Umbilical cord (tissue), 2 donors: Measurements from ENCODE around the gene MEGF6. TPM values are rescaled to one million over a fixed set of nuclear protein-coding genes. Genes with fewer than 3 reads are reported as not detected.

Experiments
- DNase-seq: peaks from one replicate; pipeline ENCODE4 v3.0.0-alpha.2; 2015; ENCODE audit warnings: low spot score
- total RNA-seq: library from RNA; depleted of rRNA; stranded (reverse); fragments of >200 nt; gene quantifications from one replicate; pipeline ENCODE4 v1.2.3, GENCODE V29; 2014; ENCODE audit warnings: low replicate concordance; ENCODE audit not compliant: insufficient read depth

Gene MEGF6
- total RNA-seq, 1 donor from 2014 or later, result 45.3 TPM

DNA sequence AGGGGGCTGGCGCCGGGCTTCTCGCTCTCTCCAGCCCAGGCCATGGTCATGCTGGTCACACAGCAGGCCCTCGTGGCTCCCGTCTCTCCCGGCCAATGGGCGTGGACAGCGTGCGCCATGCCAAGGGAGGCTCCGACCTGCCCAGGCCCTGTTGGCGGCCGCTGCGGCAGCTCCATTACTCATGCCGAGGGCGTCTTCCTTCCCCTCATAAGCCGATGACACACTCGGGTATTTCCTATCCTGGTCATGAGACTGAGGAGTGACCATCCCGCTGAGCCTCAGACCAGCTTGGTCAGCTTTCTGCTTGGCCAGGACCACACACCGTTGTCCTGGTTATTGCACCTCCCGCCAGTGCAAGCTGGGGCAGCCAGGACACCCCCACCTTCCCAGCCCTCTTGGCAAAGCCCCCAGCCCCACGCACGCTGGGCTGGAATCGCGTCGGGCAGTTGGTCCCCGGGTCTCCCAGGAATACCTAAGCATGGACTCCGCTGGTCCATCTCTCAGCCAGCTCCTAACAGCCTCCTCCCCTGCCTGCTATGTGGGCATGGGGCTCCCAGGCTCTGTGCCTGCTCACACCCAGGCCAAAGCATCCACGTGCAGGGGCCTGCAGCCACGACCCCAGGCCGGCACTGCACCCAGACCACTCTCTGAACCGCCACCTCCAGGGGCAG, 107.0 kb downstream of the MEGF6 start:
- DNase-seq, result no peak

DNA sequence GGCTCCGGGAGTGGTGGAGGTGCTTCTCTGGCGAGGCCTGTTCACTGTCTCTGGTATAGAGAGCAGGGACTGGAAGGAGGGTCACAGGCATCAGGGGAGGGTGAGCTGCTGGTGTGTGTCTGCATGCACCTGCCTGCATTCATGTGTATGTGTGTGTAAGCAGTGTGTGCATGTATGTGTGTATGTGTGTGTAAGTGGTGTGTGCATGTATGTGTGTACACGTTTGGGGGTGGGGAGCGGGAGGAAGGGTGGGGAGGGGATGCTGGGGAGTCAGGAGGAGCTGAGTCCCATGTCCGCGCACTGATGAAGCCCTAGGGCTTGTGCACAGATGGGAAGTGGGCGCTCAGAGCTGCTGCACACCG, 107.8 kb downstream of the MEGF6 start:
- no peak for DNase-seq

DNA sequence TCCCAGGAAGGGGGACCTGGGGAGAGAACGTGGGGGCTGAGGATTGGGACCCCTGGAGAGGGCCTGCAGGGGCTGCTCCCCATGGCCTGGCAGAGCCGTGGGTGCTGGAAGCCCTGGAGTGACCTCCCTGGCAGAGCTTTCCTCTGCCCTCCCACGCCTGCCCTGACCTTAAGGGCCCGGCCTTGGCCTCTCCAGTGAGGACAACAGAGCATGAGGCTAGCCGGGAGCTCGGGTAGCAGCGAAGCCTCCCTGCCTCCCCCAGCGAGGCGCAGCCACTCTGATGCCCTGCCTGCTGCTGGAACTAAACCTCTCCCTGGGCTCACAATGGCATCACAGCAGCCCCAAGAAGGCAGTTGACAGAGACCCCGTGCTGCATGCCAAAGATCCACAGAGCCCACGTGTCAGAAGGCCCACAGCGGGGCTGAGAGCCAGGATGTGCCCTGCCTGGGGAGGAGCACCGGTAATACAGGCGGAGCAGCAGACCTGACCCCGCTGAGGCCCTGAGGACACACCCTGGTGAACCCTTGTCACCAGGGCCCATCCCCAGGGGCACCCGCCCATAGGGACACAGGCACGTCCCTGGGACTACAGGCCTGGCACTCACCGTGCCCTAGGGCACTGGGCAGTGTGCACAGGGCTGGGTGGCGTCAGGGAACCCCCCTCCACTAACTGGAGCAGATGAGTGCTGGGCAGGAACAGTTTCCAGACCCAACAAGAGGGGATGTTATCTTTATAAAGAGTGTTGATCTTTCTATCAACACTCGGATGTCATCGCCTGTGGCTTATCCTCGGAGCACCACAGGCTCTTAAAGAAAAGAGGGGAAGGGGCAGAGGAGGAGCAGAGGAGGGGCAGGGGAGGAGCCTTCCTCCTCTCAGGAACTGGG, 108.4 kb downstream of the MEGF6 start:
- DNase-seq, result no peak

DNA sequence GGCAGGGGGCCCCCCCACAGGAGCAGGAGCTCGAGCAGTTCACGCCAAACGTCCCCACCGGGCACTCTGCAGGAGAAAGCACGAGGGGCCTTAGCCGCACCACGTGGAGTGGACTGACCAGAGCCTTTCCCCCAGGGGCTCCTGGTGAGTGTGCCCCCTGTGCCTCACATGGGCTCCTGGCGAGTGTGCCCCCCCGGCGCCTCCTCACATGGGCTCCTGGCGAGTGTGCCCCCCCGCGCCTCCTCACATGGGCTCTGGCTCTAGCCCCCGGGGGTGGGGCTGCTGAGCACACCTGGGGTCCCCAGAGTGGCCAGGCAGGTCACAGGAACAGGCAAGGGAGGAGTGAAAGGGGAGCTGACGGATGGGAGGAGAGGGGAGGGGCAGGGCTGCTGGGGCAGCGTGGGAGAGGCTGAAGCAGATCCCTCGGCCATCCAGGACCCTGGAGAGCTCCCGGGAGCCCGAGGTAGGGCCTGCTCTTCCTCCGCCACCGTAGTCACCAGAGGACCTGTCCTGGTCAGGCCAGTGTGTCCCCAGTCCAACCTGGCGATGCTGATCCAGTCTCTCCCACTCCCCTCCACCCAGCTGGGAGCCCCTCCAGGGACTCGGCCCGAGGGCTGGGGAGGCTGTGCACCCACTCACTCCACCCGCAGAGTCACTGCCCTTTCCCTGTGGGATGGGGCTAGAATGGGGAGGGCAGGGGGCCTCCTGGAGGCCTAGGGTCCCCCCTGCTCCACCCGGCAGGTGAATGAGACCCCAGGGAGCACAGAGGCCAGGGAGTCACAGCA, 109.3 kb downstream of the MEGF6 start:
- DNase-seq, result peak; percentile 65

DNA sequence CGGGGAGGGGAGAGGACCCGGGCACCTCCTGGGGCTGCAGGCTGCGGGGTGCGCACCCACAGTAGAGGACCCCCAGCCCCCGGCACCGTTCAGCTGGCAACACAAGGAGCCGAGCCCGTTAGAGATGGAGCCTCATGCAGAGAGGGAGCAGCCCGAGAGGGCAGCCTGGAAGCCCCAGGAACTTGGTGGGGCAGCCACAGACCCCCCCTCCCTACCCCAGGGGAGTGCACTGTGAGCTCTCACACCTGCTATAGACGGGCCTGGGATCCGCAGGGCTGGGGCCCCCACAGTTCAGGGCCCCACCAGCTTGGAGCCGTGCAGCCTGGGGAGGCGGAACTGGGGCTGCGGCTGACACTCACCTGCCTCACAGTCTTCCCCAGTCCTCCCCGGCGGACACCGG, 109.9 kb downstream of the MEGF6 start:
- no peak for DNase-seq

DNA sequence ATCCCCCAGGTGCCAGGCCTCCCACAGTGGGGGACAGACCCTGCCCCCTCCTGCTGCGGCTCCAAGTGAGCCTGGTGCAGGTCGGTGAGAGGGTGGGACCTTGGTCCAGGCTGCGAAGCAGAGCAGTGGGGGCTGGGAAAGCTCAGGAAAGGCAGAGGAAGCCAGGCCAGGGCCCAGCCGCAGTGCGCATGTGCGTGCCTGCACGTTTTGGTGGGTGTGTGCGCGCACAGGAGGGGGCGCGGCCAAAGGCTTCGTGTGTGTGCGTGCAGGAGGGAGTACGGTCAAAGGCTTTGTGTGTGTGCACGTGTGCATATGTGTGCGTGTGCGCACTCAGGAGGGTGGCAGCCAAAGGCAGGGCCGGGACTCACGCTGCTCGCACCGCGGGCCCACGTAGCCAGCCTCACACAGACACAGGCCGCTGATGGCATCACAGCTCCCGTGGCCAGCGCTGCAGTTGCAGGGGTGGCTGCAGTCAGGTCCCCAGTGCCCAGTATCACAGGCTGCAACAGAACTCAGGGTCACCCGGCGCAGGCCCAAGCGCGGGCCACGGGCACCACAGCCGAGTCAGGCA, 111.0 kb downstream of the MEGF6 start:
- DNase-seq, result no peak

DNA sequence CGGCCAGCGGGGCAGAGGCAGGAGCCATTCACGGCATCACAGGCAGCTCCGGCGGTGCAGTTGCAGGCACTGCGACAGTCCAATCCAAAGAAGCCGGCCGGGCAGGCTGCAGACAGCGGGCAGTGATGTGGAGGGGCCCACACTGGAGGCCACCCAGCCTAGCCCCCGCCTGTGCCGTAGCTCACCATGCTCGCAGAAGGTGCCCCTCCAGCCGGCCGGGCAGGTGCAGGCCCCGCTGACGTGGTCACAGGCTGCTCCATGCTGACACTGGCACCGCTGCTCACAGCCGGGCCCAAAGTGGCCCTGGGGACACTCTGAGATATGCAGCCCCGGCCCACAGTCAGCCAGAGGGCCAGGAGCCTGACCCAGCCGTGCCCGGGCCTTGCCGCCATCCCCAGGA, 111.7 kb downstream of the MEGF6 start:
- DNase-seq, result no peak

DNA sequence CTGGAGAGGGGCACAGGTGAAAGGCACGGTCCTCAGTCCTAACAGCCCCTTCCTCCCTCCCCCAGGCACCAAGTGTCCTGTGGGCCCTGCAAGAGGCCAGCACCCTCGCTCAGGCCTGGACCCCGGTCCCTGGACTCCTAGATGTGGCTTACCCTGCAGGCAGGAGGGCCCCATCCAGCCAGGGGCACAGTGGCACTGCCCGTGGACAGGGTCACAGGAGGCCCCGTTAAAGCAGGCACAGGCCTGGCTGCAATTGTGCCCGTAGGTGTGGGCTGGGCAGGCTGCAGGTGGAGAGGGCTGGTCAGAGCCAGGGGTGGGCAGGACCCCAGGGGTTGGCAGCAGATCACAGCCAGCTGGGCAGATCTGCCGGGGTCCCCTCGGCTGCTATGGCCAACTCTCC, 112.3 kb downstream of the MEGF6 start:
- DNase-seq, result no peak

DNA sequence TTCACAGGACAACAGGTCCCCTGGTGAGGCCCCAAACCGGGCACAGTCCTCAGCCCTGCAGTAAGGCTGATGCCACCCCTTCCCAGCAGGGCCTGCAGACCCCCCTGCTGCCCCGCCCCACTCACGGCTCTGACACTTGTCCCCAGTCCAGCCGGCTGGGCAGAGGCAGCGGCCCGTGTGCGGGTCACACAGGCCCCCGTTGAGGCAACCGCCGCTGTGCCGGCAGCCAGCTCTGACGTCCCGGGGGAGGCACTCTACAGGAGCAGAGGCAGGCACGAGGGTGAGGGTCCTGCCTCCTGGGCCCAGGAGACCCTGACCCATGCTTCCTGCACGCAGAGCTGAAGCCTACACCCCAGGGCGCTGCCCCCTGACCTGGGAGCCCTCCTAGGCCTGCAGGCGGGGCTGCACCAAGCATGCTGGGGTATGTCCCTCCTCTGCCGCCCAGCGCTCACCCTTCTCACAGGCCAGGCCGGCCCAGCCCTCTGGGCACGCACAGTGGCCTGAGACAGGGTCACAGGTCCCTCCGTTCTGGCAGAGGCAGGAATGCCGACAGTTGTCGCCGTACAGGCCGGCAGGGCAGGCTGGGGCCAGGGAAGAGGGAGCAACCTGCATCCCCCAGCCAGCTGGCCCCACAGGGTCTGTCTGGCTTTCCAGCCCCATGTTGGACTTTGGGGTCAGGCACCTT, 112.9 kb downstream of the MEGF6 start:
- DNase-seq, result no peak

DNA sequence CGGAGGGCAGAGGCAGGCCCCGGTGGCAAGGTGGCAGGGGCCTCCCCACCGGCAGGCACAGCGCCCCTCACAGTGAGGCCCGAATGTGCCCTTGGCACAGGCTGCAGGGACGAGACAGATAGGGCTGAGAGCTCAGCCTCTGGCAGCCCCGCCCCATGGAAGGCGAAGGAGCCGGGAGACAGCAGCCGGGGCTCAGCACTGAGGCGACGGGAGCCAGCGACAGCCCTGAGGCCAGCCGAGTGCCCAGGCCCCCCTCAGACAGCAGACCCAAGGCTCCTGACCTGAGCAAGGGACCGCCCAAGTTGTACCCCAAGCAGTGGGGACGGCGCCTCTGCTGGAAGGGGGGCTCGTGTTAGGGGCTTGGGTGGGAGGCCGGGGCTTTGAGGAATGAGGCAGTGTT, 113.8 kb downstream of the MEGF6 start:
- no peak for DNase-seq

DNA sequence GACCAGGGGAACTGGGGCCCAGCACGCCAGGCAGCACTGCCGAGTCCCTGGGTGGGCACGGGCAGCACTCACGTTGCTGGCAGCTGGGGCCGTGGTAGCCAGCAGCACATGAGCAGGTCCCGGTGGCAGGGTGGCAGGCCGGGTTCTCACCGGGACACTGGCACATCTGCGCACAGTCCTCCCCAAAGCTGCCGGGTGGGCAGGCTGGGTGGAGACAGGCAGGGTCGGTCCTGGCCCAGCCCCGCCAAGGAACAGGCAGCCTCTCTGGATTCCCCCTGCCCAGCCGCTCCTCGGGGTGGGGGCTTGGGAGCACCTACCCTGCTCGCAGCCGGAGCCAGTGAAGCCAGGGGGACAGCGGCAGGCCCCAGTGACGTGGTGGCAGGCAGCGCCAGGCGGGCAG, 114.4 kb downstream of the MEGF6 start:
- no peak for DNase-seq

DNA sequence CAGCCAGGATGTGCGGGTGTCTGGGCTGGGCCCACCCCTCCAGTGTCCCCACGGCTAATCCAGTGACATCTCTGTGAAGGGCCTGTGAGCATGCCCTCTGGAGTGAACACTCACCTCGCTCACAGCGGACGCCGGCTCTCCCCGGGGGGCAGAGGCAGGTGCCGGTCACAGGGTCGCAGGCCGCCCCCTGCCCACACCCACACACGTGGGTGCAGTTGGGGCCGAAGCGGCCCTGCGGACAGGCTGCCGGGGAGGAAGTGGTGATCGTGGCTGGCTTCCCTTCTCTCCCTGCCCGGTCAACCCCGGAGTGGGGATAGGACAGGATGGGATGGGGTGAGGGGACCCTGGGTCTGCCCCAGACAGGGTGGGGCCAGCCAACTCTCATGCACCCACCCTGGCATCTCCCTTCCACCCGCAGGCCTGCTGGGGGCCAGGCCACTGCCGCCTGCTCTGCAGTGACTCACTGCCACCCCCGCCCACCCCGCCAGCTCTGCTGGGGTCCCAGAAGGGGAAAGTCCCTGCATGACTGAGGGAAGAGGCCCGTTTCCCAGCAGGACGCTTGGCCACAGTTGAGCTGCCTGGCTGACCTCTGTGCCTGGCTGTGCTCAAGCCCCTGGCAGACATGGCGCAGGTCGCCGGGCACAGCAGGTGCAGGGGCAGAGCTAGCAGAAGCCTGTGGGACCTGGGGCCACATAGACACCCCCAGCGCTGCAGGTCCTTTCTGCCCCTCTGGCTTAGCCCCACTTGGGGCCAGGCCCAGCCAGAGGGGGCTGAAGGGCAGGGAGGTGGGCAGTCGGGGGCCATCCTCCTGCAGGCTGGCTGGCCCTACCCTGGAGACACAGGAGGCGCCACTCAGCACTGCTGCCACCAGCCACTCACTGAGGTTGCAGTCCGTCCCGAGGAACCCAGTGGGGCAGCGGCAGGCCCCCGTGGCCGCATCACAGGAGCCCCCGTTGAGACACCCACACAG, 115.2 kb downstream of the MEGF6 start:
- DNase-seq, result no peak

DNA sequence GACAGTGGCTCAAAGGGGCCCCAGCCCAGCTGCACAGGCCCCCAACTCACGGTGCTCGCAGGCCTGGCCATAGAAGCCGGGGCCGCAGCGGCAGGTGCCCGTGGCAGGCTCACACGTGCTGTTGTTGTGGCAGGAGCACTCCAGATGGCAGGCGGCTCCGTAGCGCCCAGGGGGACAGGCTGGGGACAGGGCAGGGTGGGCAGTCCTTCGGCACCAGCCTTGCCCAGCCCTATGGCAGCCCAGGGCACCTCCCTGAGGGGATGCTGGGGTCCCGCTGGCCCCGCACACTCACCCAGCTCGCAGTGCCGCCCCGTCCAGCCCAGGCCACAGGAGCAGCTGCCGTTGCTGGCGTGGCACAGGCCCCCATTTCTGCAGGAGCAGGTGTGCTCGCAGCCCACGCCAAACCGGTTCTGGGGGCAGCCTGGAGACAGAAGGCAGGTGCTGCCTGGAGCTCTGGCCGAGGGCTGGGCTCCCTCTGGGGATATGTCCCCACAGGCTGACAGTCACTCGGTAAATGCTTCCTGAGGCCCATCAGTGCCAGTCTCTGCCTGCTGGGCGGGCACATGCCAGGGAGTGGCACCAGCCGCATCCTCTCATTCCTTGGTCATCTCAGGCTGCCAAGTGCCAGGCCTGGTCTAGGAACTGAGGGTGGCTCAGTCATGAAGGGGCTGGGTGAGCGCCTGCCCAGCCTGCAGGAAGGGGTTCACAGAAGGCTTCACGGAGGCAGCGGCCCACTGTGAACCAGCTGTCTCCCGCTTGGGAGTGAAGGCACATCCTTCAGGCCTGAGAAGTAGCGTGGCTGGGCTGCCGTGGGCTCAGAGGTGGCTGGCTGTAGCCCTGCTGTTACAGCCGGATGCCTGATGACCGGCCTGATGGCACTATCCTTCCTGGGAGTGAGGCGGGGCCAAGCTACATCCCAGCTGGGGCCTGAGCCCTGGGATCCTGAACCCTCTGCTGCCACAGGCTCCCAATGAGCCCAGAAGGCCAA, 116.7 kb downstream of the MEGF6 start:
- no peak for DNase-seq

DNA sequence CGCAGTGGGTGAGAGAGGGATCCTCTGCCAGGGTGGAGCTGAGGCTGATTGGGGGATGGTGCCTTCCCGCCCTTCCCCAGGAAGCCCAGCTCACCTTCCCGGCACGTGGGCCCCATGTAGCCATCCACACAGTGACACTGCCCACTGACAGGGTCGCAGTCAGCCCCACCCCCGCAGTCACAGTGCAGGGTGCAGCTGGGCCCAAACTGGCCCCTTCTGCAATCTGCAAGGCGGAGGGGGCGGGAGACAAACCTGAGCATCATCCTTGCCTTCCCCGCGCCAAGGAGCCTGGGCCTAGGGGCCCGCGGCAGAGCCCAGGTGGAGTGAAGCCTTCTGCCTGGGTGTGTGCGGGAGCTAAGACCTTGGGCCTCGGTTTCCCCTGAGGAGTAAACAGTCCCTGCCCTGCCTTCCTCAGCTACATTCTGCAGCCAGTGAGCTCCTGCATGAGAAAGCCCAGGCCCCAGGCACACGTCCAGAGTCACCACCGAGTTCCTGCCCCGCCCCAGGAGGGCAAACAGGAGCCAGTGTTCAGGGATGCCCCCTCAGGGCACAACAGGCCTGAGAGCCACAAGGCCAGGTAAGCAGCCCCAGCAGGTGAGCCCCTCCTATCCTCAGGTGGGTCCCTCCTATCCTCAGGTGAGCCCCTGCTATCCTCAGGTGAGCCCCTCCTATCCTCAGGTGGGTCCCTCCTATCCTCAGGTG, 118.6 kb downstream of the MEGF6 start:
- no peak for DNase-seq

DNA sequence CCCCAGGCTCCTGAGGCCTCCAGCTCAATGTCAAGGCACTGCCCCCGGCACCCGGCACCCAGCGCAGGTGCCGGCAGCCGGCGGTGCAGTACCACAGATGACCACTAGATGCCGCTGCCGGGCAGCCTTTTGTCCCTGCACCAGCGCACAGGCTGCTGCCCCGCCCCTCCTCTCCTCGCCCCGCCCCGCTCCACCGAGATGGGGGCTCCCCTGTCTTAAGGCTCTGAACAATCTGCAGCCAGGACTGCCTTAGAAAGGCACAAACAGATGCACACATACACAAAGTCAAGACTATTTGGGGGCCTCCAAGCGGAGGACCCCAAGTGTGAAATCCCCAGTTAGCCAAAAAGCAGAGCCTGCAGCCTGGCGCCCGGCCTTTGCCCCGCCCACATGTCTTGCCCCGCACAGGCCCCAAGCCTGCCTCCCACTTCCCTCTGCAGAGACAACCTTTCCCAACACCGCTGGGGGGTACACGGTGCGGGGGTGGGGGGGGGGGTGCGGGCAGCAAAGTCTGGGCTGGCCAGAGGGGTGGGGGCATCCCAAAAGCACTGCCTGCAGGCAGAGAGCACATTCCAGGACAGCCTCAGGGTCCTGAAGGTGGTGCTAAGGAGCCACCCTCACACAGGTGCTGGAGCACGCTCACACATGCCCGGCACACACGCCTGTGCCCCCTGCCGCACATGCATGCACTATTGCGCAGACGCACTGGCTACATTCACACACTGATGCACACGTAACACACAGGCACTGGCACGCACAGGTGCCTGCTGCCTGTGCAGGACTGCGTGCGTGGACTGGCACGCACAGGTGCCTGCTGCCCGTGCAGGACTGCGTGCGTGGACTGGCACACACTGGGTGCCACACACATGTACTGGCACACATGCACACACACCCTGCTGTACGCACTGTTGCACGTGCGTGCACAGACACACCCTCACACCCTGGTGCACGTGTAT, 119.7 kb downstream of the MEGF6 start:
- peak; percentile 67 for DNase-seq

DNA sequence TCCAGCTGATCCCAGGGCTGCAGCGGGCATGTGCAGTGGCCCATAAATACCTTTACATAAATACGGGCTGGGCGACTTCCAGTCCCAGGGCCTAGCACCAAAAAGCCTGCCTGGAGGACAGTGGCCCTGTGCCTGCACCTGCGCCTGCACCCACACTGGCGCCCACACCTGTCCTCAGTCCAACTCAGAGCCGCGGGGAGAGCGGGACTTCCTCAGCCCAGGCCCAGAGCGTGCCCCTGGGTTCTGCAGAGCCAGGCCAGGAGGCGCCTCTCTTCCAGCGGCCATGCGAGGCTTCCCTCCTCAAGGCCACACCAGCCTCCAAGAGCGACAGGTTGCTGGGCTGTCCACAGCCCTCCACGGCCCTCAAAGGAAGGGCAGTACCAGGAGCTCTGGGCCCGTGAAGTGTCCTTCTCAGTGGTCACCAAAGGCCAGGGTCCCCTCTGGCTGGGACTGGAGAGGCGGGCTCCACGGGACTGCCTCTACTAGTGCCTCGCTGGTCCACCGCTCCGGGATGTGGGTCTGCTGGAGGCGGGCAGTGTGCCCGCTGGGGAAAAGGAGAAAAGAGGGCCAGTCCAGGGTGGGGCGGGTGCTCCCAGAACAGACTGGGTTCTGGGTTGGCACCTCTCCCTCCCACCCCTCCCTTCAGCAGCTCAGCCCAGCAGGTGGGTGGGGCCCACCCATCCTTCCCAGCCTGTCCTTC, 121.1 kb downstream of the MEGF6 start:
- DNase-seq, result no peak

DNA sequence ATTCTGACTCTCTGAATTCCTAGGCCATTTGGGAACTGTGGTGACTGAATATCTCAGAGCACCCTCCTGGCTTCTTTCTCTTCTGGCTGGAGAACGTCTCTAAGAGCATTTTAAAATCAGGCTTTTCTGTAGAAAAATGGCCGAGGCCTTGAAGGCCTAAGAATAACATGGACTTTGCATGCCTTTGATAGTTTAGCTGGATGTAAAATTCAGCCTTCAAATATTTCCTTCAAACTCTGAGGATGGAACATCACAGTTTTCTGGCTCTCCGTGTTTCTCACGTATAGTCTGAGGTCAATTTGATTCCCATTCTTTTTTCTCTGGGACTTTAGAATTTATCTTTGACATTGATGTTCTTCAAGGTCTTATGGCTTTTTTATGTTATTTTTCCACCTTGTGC, 122.9 kb downstream of the MEGF6 start:
- DNase-seq, result no peak
